Dedifferentiated amniotic fluid mesenchymal stem cell (primary cell): ENCODE results near the gene TAS2R20.

Source experiments
- DNase-seq: peaks from one replicate; pipeline ENCODE4 v3.0.0-alpha.2; 2016; ENCODE audit errors: extremely low spot score

TAS2R20 gene

DNA sequence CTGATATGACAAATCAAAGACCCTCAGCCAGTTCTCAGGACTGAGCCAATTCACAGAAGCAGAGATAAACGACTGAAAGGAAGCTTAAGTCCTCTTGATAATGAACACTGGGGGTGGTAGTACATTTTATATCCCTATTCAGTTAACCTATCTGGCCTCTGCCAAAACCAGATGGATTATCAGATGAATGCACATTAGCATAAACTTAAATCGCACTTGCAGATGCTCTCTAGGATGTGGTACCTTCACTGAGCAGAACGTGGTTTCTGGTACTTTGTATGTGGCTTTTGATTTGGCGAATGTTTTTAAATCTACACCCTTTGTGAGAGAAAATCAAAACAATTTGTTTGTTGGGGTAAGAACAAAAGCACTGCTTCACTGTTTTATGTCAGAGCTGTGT, 37.9 kb downstream of the TAS2R20 start:
- no peak for DNase-seq

DNA sequence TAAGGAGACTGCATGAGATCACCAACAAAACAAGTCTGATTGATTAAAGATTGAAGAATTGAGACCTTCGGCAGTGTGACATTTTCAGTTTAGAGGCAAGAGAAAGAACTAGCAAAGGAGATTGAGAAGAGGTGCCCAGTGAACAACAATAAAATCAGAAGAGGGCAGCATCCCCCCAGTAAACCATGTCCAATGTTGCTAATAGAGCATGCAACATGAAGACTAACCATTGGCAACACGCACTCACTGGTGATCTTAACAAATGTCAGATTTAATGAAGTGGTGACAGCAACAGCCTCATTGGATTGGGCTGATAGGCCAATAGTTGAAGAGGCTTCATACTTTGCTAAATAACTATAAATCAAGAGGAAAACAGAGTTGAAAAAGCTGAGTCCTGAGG, 38.3 kb downstream of the TAS2R20 start:
- DNase-seq, result no peak

DNA sequence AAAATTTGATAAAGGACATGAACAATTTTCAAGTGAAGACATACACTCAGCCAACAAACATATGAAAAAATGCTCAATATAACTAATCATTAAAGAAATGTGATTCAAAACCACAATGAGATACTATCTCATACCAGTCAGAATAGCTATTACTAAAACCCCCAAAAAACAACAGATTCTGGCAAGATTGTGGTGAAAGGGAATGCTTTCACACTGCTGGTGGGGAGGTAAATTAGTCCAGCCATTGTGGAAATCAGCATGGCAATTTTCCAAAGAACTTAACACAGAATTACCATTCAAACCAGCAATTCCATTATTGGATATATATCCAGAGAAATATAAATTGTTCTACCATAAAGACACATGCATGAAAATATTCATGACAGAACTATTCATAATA, 40.4 kb downstream of the TAS2R20 start:
- no peak for DNase-seq

DNA sequence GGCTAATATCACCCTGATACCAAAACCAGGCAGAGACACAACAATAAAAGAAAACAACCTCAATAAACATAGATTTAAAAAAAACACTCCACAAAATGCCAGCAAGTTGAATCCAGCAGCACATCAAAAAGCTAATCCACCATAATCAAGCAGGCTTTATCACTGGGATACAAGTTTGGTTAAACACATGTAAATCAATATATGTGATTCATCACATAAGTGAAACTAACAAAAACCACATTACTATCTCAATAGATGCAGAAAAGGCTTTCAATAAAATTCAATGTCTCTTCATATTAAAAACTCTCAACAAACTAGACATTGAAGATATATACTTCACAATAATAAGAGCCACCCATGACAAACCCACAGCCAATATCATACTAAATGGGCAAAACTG, 42.0 kb downstream of the TAS2R20 start:
- no peak for DNase-seq

DNA sequence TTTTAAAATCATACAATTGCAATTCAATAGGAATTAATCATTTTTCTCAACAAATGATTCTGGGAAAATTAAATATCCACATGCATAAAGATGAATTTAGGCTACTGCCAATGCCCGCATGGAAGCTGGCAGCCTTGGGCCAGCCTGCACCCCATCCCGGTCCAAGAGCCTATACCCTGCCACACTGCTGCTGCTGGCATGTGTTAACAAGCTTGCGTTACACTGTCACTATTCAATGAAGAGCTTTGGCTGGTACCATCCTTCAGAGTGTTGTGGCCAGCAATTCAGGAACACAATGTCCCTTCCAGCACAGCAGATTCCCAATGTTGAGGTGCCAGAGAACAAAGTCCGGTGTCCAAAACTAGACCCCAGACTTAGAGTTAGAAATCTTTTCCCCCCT, 45.5 kb downstream of the TAS2R20 start:
- DNase-seq, result no peak
